Adrenal gland (tissue), 5 donors: ENCODE results near the gene ARHGEF10L.

Experiments
- CTCF ChIP-seq, 6 experiments: fragments of 450-650 bp in 4 of 6; fragments of 200-600 bp in 2 of 6; sonication (generic) in 1 of 6; IDR thresholded peaks; 1 replicate in 5 of 6; 2 replicates in 1 of 6; pipeline versions ENCODE4 v1.5.1 to v1.8.0; 2016 to 2021; ENCODE audit warnings: antibody characterized with exemption in 6 of 6, mild to moderate bottlenecking in 2 of 6, moderate library complexity in 1 of 6
- POLR2A ChIP-seq, 2 donors: fragments of 450-650 bp; IDR thresholded peaks; one replicate each; pipeline ENCODE4 v1.6.1; 2017; ENCODE audit warnings: antibody characterized with exemption in 2 of 2, mild to moderate bottlenecking in 2 of 2, moderate library complexity in 1 of 2
- donor health status: DM: no; HTN: no; CAD: no.

DNA sequence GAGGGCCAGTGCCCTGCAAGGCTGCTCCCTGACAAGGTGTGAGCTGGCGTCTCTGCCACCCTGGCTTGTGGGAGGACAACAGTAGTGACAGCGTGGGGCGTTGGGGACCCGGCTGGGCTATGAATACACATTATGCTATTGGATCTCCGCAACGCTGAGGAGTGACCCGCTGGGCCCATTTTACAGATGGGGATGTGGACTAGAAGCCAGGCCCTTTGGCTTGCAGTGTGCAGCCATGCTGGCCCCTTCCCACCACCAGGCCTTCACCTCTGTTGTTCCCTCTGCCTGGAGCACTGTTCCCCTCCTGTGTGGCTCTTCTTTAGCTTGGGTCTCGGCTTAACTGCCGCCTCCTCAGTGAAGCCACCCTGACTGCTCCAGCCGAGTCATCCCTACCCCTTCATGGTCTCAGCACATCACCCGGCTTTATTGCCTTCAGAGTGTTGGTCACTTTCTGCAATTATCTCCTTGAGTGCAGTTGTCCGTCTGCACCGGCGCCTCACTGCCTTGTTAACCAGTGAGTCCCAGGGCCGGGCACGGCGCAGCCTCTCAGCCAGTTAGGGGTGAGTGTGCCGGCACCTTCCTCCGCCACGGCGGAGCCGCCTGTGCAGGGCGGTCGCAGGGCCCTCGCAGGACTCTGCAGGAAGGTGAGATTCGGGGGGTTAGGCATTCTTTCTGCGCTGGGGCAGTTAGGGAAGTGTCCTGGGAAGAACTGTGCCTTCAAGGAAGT lies 131.3 kb downstream of the ARHGEF10L start:
- TF ChIP-seq CTCF (IDR thresholded peaks at IDR 0.05), result no peak
- TF ChIP-seq POLR2A (IDR thresholded peaks at IDR 0.05), result no peak
